ENCODE measurements around the gene RAI14. TPM values are rescaled to one million over a fixed set of nuclear protein-coding genes. Genes with fewer than 3 reads are reported as not detected.
A peak's percentile ranks its signal among the peaks of the same experiment; 100 is the strongest.

The RAI14 gene
- total RNA-seq, 3 donors from 2014 or later, result 12.5 to 38.7 (median 22.4) TPM

GRCh38 chr5:34834794-34835089 lies 178.6 kb downstream of the RAI14 start:
- Histone ChIP-seq H3K9me3 (no peaks in the 10 kb centered on the region), H3K27ac (peak overlapping the region in 1 of 2 donors; percentile 60), H3K4me3 (no peak overlapping the region), H3K36me3 (no peaks in the 10 kb centered on the region), H3K4me1 (no peaks in the 10 kb centered on the region), H3K27me3 (no peaks in the 10 kb centered on the region)
- DNase-seq (ENCODE audit: low spot score in 2 of 2), result no peak
- intact Hi-C loops (cut with DNase I; ENCODE audit: low total_unique reads), result no loop called here
- no peak for TF ChIP-seq POLR2AphosphoS5 (IDR thresholded peaks at IDR 0.05)
- TF ChIP-seq POLR2A (IDR thresholded peaks at IDR 0.05), result no peak
- TF ChIP-seq CTCF (IDR thresholded peaks at IDR 0.05), result no peak

- TF ChIP-seq POLR2A (IDR thresholded peaks at IDR 0.05), result no peak
- no peak for TF ChIP-seq CTCF (IDR thresholded peaks at IDR 0.05)
- no peak for TF ChIP-seq POLR2AphosphoS5 (IDR thresholded peaks at IDR 0.05)
- Histone ChIP-seq H3K4me3 (no peak overlapping the region), H3K36me3 (no peaks in the 10 kb centered on the region), H3K27ac (no peak overlapping the region), H3K27me3 (no peaks in the 10 kb centered on the region), H3K9me3 (no peaks in the 10 kb centered on the region), H3K4me1 (no peaks in the 10 kb centered on the region)
- DNase-seq (ENCODE audit: low spot score in 2 of 2), result no peak
- intact Hi-C loops (cut with DNase I; ENCODE audit: low total_unique reads), result no loop called here
Measured at GRCh38 chr5:34835664-34836063, 179.5 kb downstream of the RAI14 start.

- Histone ChIP-seq H3K36me3 (no peaks in the 10 kb centered on the region), H3K9me3 (no peaks in the 10 kb centered on the region), H3K27ac (peak within 1 kb of the TSS; percentile 83 to 91), H3K4me3 (peak within 1 kb of the TSS; percentile 58 to 78 (median 75)), H3K27me3 (no peaks in the 10 kb centered on the region), H3K4me1 (no peaks in the 10 kb centered on the region)
- DNase-seq (ENCODE audit: low spot score in 2 of 2), result peak; percentile 86
- intact Hi-C loops (cut with DNase I; ENCODE audit: low total_unique reads), result no loop called here
- TF ChIP-seq POLR2AphosphoS5 (IDR thresholded peaks at IDR 0.05) (peak; percentile 72 to 86 (median 79)), POLR2A (IDR thresholded peaks at IDR 0.05) (peak; percentile 53), CTCF (IDR thresholded peaks at IDR 0.05) (no peak)
Measured at GRCh38 chr5:34838785-34839714, 182.9 kb downstream of the RAI14 start, which contains the start of gene TTC23L. TSS of gene TTC23L (plus strand) at chr5:34839164. CDS start at chr5:34840672, 1,508 bp downstream.

- Histone ChIP-seq H3K27me3 (no peaks in the 10 kb centered on the region), H3K9me3 (no peaks in the 10 kb centered on the region), H3K4me3 (no peak overlapping the region), H3K27ac (no peak overlapping the region), H3K4me1 (no peaks in the 10 kb centered on the region), H3K36me3 (no peaks in the 10 kb centered on the region)
- intact Hi-C loops (cut with DNase I; ENCODE audit: low total_unique reads), result no loop called here
- no peak for TF ChIP-seq CTCF (IDR thresholded peaks at IDR 0.05)
- no peak for TF ChIP-seq POLR2AphosphoS5 (IDR thresholded peaks at IDR 0.05)
- TF ChIP-seq POLR2A (IDR thresholded peaks at IDR 0.05), result no peak
- DNase-seq (ENCODE audit: low spot score in 2 of 2), result no peak
Measured at GRCh38 chr5:34841816-34842215, 185.7 kb downstream of the RAI14 start.

GRCh38 chr5:34842554-34842953 lies 186.4 kb downstream of the RAI14 start:
- Histone ChIP-seq H3K9me3 (no peaks in the 10 kb centered on the region), H3K27ac (no peak overlapping the region)

More at GRCh38 chr5:34842554-34842953, 186.4 kb downstream of the RAI14 start:
- H3K27me3 ChIP-seq, result no peaks in the 10 kb centered on the region
- H3K4me3 ChIP-seq, result no peak overlapping the region
- peak in 1 of 2 donors; percentile 52 for DNase-seq (ENCODE audit: low spot score in 2 of 2)
- TF ChIP-seq POLR2AphosphoS5 (IDR thresholded peaks at IDR 0.05) (no peak), POLR2A (IDR thresholded peaks at IDR 0.05) (no peak), CTCF (IDR thresholded peaks at IDR 0.05) (no peak)
- no peaks in the 10 kb centered on the region for H3K4me1 ChIP-seq
- intact Hi-C loops (cut with DNase I; ENCODE audit: low total_unique reads), result no loop called here
- H3K36me3 ChIP-seq, result no peaks in the 10 kb centered on the region
